GM18858 (cell line): Measurements from ENCODE around the gene TCERG1L.

ENCODE experiments used
- ATAC-seq: cut with Tn5 transposase; IDR thresholded peaks from one replicate; pipeline ENCODE4 v1.9.1; 2021; ENCODE audit not compliant: unreplicated experiment

TCERG1L gene

DNA sequence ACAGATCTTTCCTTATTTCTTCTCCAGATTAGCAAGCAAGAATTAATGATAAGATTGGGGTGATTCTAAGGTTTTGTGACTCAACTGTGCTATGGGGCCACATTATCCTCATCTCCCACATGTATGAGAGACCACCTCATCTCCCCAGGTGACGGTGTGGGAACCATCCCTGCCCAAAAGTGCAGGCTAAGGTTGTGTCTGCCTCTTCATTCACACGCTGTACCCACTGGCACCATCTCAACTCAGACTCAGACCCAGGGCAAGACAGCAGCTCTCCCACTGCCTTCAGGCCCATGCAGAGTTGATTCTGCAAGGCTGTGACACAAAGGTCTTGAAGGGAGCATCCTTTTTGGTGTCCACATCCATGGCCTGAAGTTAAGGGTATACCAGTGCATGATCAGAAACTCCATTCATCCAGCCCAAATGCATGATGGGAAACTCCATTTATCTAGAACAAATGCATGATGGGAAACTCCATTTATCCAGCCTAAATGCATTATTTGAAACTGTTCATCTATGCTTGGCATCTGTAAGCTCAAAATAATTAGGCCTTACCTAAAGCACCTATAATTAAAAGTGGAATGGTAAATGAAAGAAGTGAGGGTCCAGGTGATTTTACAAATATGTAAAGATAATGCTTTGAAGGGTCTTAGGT is 99.4 kb downstream of the TCERG1L start:
- ATAC-seq: no peak

DNA sequence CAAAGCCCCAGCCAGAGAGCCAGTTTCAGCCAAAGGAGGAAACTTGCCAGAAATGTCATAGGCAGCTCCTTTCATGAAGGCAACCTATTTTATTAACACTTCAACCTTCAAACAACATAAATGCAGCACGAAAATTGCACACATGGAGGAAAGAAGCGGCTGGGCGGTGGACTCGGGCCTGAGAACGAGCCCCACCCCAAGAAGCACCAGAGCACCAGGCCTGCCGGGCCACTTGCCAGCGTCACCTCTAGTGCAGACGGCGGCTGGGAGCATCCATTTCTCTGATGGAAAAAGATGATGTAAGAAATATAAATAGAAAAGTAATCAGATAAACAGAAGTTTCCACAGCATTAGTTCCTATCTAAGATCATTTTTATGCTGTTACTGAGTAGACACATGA is 100.0 kb downstream of the TCERG1L start:
- ATAC-seq: no peak

DNA sequence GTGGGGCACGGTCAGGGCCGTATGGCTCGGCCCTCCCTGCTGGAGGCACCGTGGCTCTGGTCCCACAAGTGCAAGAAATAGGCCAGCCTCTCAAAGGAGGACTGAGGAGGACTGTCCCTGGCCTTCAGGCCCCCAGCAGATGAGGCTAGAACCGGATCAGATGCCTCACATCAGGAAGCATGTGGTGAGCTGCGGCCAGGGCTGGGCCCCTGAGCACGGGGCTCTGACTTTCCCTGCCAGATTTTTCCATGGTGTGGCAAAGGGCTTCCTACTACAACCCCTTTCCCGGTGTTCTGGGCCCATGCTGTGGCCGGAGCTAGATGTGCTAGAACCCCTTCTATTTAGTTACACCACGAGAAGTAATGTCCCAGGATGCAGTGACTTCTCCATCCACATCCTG is 100.4 kb downstream of the TCERG1L start:
- no peak for ATAC-seq

DNA sequence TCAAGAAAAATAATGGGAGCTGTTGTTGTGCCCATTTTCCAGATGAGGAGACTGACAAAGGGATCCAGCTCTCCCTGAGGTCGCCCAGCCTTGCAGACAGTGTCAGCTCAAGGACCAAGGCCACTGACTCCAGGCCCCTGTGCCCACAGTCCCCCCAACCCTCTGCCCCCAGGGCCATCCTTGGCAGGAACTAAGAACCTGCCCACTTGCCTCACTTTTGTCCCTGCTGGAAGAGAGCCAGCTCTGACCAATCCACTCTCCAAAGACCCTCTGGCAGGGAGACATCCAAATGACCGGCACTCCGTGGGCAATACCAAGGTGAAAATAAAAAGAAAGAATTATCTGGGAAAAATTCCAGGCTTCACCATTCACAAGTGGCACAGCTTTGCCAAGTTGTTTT is 101.3 kb downstream of the TCERG1L start:
- no peak for ATAC-seq

DNA sequence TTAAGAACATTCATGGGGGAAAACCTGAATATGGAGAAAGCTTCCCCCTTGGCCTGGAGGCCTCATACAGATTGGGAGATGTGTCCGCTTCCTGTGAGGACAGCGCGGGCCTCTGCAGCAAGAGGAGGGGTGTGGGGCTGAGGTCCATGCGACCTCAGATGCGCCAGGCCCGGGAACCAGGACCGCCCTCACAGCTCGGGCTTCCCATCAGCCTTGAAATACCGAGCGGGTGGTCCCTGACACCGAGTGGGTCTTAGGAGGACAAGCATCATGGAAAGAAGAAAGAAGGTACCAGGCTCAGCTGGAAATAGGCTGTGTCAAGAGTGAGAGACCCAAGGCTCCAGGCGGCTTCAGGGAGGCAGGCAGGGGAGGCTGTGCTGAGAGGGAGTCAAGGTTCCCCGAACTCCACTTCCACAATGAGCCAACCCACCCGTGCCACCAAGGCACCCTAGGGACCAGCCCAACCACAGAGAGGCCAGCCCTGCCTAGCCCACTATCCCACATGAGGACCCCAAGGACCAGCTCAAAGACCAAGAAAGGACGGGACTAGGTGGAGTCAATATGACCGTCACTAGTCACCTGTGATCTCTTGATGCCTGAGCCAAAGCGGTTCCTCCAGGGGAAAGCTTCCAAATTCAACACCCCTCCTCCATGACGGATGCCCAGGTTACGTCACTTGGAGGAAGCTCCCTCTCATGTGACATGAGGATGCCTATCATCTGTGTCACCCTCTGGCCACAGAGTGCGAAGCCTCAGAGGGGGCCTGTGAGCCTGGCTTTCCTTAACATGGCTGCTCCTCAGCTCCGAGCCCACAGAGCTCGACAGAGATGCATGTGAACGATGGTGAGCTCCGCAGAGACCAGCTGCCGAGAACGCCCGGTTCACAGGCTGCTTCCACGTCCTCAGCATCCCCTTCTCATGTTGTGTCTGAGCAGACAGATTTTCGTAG is 103.7 kb downstream of the TCERG1L start:
- no peak for ATAC-seq

DNA sequence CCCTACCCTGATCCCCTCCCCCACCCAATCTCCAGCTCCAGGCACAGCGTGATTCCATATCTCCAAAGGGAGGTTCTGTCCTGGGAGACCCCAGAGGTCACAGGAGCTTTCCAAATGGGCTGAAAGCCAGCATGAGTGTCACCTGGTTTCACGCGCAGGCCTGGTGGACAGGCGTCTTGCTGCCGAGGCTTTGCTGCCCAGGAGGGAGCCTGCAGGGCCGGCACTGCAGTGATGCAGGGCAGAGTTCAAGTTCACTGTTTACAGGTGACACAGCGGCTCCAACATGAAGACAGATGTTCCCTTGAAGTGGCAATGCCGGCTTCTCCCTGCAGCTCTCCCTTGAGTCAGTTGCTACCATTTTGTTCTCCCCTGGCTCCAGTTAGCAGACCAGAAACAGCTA is 104.3 kb downstream of the TCERG1L start:
- ATAC-seq: no peak

DNA sequence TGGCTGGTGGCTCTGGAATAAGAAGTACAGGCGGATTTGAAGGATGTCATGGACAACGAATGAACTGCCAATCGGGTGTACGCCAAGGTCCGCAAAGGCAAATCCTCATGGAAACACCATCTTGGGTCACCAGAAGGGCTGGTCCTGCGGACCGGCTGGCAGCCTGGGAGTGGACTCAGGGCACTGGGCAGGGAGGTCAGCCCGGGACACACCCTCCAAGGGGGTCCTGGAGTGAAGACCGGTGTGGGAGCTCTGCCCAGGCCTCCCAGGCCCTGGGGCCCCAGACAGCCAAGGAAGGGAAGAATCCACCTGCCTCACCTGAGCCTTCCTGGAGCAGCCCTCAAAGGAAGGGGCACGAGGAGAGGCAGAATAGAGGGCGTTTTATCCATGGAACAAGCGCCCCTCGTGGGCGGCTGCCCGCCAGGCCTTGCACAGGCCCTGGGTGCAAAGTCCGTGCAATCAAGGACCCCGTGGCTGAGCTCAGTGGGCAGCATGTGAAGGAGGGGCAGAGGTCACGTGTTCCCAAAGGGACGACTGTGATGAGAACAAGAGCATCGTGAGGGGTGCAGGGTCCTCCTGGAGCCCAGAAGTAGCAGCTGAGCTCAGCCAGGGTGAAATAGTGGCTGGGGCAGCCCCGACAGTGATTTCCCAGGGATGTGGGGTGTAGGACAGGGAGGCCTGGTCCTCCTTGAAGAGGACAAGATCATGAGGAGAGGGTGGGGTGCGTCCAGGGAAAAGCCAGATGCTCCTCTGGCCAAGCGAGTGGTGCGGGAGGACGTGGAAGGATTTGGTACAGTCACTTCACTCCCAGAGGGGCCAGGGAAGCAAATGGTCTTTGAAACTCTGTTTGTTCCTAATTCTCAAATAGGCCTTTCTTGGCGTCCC is 105.2 kb downstream of the TCERG1L start:
- no peak for ATAC-seq

DNA sequence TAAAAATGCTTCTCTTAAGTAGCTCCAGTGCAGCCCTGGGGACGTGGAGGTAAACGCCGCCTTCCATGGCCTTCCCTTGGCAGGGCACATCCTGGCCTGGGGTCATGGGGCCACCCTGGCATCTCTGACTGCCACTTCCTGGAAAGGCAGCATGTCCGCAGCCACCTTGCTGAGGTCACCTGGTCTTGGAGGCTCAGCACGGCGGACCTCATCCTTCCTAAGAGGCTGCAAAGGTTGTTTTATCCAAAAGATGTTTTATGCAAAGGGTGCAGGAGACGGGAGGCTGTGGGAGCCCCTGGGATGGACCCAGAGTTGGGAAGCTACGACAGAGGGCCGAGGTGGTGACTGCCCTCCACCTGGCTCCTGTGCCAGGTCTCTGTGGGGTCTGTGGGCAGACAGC is 106.0 kb downstream of the TCERG1L start:
- no peak for ATAC-seq

DNA sequence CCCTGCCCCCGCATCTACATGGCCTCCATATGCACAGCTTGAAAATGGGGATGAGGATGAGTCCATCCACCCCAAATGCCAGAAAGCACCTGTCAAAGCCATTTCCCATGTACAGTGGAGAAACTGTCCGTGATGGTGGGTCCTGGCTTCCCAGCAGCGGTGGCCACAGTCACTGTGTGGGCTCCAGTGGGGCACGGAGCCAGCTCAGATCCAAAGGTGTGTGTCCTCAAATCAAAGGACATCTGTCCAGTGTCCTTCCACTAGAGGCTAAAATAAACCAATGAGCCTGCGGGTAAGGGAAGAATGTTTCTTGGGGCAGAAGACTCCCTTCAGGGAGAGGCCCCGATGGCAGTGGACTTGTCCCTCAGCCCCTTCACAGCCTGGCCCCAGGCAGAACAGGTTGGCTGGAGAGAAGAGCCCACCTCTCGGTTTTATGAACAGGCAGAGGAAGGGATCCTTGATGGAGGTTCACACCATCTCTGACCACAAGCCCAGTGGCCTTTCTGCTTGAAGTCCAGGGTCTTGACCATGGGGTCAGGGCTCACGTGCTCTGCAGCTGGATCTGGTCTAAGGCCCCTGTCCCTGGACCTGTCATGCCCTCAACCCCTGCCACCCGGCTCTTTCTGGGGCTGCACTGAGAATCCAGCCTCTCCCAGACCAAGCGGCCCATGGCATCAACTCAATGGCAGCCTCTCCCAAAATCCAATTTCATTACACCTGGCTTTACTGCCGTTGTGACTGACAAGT is 106.9 kb downstream of the TCERG1L start:
- no peak for ATAC-seq

DNA sequence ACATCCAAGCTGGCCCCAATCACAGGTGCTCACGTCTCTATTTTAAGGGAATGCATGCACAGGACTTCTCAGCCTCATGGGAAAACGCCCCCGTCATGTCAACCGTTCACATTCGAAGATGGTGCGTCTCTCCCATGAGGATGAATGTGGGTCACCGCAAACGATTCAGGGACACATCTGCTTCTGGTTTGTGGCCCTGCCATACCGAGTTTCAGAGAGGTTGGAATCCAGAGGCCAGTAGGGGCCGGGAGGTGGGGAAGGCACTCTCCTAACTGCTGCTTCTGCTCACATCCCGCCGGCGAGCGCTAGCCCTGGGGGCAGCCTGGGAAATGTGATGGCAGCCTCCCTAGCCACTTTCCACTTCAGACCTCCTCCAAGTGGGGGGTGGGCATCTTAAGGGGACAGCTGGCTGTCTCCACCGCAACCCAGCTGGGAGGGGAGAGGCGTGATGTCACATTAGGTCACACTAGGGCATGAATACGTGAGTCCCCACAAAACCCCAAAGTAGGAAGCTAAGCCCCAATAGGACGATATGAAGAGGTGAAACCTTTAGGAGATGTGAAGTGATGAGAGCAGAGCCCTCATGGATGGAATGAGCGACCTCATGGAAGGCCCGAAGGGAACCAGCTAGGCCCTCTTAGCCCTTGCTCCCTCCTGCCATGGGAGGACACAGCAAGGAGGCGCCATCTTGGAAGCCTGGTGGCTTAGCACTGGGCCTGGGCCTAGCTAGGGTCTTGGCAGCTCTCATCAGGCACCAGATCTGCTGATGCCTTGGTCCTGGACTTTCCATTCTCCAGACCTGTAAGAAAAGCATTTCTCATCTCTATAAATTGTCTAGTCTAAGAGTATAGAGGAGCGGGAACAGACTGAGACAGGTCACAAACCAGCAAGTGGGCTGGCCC is 107.8 kb downstream of the TCERG1L start:
- ATAC-seq: no peak

DNA sequence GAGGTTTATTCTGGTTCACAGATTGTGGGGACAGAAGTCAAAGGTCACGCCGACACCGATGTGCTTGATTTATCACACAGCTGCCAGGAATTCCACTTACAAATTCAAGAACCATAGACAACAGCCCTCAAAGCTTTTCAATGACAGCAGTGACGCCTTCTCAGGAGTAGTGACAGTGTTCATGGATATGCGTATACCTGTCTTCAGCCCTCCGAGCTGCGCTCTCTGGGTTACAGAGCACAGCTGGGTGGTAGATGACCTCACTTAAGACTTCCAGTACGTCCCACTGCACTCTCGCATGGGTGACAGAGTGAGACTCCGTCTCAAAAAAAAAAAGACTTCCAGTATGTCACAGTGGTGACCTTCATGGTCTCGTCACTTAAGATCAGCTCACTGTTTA is 108.5 kb downstream of the TCERG1L start:
- no peak for ATAC-seq

DNA sequence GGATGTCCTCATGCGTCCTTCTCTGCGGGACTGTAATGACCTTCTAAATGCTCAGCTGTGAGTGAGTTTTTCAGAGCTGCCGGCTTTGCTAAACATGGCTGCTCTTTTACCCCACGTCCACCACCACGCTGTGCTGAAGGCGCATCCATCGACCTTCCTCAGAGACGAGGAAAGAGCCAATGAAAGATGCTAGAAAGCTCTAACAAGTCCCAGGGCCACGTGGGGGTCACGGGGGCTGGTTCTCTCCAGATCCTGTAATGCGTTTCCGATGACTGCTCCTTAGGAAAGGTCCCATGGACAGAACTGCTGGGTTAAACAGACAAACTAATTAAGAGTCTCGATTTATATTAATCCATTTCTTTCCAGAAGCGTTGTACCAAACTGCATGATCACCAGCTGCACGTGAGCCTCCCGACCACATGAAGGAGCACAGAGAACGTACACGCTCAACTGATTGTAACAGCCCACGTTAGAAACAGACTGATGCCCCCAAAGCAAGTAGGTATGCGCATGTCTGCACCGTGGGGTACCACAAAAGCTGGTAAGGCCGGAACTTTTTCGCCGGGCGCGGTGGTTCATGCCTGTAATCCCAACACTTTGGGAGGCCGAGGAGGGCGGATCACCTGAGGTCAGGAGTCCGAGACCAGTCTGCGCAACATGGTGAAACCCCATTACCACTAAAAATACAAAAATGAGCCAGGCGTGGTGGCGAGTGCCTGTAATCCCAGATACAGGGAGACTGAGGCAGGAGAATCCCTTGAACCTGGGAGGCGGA is 109.6 kb downstream of the TCERG1L start:
- ATAC-seq: no peak

DNA sequence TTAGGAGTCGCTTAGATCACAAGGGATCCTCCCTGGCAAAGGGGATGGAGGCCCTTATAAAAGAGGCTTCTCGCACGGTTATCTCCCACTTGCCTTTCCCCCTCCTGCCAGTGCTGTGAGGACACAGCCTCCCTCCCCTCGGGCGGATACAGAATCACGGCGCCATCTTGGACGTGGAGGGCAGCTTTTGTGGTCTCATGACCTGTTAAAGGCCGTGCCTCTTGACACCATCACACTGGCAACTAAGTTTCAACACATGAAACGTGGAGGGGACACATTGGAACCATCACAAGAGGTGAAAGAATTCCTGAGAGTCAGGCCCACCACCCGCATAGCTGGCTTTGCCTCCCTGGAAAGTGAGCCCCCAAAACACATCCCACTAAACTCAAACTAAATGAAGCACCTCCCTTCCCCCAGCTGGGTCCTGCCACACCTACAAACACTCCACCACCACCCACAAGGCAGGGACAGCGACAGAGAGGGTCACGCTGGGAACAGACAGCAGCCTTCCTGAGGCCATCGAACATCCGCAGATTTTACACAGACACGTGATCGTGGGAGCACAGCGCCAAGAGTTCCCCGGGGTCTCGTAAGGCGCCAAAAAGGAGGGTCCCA is 110.6 kb downstream of the TCERG1L start:
- no peak for ATAC-seq

DNA sequence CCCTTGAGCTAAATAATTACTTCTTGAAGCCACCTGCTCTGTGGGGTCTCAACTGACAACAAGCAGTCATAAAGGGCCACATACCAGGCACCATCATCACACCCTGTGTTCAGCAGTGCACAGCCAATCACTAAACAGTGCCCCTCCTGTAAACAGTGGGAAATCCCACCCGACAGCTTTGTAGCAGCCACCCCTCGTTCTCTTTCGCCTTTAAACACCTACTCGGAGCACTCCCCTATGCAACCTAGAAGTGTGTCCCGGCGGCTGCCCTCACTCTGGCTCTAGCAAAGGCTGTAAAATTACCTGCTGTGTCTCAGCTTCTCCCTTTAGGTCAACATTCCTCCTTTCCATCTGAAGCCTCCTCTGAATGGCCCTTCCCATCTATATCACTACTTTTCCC is 111.9 kb downstream of the TCERG1L start:
- no peak for ATAC-seq

DNA sequence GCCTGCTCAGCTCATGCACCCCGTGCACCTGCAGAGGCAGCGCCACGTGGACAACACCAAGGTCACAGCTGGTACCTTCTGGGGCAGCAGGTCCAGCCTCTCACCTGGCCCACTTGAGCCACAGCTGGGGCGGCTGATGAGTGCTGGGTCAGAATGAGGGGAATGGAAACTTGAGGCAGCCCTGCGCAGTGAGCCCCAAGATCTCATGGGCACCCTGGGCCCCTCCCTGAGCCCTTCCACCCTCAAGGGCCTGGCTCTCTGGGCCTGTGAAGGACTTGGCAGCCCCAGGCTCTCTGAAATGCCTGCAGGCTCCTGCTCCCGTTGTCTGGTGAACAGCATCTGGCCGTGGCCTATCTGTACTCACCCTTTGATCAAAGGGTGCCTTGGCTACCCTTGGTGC is 112.7 kb downstream of the TCERG1L start:
- ATAC-seq: no peak

DNA sequence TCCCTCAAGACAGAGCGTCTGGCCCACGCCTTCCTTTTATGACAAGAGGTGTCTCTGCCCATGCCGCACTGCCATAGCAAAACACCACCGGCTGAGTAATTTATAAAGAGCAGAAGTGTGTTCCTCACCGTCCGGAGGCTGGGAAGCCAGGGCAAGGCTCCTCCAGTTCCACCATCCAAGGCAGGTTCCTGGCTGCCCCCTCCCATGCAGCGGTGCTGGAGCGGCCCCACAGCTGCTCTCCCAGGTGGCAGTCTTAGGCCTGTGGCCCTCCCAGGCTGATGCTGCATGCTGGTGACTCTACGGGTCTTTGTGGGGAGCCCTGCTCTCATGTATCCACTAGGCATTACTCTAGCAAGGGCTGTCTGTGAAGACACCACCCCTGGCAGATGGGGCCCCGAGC is 113.1 kb downstream of the TCERG1L start:
- ATAC-seq: no peak

DNA sequence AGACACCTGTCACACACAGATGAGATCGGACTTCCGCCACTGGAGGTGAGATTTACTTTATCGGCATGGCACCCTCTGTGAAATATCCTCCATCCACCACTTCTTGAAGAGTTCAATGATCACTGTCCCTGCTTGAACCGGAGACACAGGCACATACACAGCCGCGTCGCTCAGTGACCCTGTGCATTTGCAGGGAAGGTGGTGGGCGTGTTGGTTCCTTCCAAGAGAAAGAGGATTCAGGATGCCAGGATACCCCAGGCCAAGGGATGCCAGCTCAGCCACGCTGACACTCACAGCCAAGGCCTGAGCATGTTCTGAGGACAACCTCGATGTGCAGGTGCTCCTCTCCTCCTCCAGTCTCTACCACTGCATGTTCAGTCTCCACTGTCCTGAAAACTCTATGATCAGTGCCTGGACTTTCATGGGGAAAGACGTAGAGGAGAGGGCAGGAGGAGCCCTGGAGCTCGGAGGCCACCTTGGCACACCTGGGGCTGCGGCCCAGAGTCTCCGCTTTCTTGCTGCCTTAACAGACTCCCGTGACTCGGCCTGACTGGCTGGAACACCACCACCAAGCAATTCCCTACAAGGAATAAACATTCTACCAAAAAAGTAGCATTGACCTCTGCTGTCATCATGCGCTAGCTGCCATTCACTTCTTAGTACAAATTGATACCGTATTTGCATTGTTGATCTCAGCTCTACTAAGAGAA is 115.2 kb downstream of the TCERG1L start:
- ATAC-seq: no peak
